ENCODE measurements around the gene COL18A1.

- no peak for TF ChIP-seq POLR2A (IDR thresholded peaks at IDR 0.05)
- no peak for TF ChIP-seq CTCF (IDR thresholded peaks at IDR 0.05)
- no peak for TF ChIP-seq POLR2AphosphoS5 (IDR thresholded peaks at IDR 0.05)
Measured at GRCh38 chr21:45408801-45409261, 3.9 kb downstream of the COL18A1 start.

Measured in transverse colon (tissue), 4 donors.